ACHN (cell line): ENCODE results near the gene AGL.
"Not testable (repeated sequence)": the region's sequence is repeated elsewhere in the genome, so short reads cannot be mapped to it uniquely, and the experiment has no call there.

Experiments used
- DNase-seq: peaks from one replicate; pipeline ENCODE4 v3.0.0-alpha.2; 2015
- in situ Hi-C: cut with HindIII; loops from 2 replicates; pipeline ENCODE4 v1.10.0; 2017; ENCODE audit warnings: low sequenced_read_pairs, low pct_ligation_motif_present, low pct_unique_long_range_greater_than_20kb

AGL gene

DNA sequence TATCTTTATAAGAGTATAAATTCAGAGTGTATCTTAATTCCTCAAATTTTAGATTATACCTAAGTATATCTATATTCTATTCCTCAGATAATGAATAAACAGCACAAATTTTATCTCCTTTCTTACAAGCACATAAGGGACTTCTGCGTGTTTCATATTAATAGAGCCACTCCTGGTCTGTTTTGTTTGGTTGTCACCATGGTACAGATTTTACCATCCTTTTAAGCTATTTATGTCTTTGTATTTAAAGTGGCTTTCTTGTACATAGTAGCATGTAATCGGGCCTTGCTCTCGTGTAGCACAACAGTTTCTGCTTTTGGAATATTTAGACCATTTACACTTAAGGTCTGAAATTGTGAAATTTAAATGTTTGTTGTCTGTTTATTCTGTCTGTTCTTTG is 67.1 kb downstream of the AGL start:
- no peak for DNase-seq
- in situ Hi-C loops = no loop called here

DNA sequence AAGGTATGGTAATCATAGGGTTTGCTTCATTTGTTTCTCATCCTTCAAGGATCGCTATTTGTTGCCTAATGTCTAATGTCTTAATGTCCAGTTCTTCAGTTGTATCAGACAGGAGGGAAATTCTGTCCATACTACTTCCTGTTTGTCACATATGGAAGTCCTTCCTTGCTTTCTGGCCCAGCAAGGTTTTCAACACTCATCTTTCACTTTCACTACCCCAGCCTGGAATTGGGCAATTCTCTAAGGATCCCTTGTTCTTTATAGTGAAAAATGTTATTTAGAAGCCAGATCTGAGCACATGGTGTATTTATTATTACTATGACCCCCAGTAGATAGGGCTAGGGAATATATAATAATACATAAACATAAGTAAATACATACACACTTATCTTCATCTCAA is 69.1 kb downstream of the AGL start:
- no peak for DNase-seq
- in situ Hi-C loops = no loop called here

DNA sequence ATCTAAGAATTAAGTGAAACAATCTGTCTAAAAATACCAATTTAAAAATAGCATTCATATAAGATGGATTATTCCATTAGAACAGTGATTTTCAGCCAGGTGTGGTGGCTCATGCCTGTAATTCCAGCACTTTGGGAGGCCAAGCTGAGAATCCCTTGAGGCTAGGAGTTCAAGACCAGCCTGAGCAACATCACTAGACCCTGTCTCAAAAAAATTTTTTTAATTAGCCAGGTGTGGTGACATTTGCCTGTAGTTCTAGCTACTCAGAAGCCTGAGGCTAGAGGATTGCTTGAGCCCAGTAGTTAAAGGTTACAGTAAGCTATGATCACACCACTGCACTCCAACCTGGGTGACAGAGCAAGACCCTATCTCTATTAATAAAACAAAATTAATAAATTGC is 84.6 kb downstream of the AGL start:
- no peak for DNase-seq
- in situ Hi-C loops = no loop called here

- no peak for DNase-seq
- in situ Hi-C loops = no loop called here
Measured at GRCh38 chr1:99935534-99935933, 85.4 kb downstream of the AGL start.

- in situ Hi-C loops = no loop called here
- DNase-seq = no peak
Measured at GRCh38 chr1:99936071-99936470, 85.9 kb downstream of the AGL start.

GRCh38 chr1:99942723-99943122 is 92.6 kb downstream of the AGL start:
- DNase-seq = no peak
- in situ Hi-C loops = no loop called here

DNA sequence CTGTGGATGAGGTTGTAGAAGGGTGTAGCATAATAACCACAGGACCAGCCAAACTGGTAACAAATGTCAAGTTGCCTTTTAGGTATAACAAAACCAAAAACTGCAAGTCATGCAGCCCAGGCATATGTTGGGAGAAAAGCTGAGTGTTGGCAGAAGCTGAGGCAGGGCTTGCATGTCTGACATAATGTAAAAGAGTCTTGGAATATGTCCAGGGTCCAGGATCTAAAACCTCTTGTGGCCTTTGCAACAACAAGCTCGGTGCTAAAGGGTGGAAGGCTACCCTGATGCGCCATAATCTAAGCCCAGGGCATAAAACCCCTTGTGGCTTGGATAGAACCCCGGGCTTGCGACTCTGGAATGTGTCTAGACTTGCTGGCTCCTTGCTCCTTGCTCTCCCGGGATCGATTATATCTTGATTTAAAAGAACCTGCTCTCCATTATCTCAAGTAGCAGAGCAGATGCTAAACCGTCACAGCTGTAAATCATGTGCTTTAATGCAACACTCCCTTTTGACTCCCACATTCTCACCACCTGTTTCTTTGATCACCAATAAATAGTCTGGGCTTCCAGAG is 93.1 kb downstream of the AGL start:
- no peak for DNase-seq
- in situ Hi-C loops = no loop called here

DNA sequence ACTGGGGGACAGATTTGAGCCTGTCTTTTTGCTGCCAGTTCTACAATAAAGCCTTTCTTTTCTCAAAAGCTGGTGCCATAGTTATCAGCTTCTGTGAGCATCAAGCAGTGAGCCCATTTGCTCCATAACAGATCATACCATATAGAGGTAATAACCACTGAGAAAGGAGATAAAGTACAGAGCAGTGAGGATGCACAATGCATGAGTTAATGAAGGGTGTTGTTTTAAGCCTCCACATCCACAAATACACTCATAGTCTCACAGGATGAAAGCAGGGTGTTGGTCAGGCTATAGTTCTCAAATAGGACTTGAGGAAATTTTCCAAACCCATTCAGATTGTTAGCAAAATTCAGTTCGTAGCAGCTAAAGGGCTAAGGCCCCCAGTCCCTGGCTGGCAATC is 94.0 kb downstream of the AGL start:
- in situ Hi-C loops = no loop called here
- DNase-seq = no peak

DNA sequence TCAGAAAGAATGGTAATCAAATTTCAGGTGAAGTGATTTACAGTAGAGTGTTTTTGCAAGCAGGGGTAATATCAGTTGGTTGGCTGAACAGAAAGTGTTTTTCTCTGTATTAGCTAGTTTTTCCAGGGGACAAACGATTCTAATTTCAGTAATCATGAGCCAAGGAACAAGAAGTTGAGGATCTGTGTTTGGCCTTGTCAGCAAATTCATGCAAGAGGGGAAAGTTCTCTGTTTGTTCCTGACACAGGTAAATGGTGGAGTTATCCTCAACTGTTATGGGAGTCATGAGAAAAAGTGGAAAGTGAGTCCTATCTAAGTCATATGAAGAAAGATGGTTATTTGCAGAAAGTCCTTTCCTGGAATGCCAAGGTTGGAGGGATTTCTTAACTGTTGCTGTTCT is 95.0 kb downstream of the AGL start:
- in situ Hi-C loops = no loop called here
- no peak for DNase-seq

GRCh38 chr1:99950486-99950885 is 100.3 kb downstream of the AGL start:
- in situ Hi-C loops = no loop called here
- no peak for DNase-seq

DNA sequence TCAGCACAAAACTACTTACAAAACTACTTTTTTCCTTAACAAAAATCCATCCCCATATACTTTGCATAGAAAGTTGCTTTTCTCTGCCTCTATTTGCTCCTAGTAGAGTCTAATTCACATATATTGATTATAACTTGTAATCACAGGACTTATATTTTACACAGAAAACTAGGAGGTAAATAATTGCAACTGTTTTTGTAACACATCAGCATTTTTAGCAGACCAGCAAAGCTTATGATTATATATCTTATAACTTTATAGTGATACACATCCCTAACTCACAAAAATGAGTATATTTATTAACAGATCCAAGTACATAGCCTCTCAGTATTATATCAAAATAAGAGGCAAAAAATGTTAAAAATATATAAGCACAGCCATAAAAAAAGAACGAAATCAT is 102.4 kb downstream of the AGL start:
- in situ Hi-C loops = no loop called here
- DNase-seq = no peak

DNA sequence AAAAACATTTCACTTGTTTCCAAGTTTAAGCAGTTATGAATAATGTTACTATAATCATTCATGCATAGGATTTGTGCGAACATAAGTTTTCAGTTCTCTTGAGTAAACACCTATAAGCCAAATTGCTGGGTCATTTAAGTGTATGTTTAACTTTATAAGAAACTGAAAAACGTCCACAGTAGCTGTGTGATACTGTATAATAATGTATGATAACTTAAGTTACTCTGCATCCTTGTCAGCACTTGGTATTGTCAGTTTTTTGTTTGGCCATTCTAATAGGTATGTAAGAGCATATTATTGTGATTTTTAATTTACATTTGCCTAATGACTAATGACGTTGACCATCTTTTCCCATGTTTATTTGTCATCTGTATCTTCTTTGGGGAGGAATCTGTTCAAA is 105.2 kb downstream of the AGL start:
- no peak for DNase-seq
- in situ Hi-C loops = no loop called here

DNA sequence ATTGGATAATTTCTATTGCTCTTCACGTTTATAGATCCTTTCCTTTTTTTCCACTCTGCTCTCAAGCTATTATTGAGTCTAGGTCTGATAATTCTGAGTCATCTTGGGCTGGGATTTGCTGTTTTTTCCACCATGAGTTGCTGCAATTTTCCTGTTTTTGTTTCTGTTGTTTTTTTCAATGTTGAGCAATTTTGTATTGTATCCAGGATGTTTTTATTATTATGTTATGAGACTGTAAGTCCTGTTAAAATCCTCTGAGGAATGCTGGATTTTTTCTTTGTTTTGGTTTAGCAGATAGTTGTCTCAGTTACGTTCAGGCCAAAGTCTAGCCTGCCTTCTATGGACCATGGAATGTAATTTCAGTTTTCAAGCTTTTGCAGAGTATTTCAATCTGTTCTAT is 106.6 kb downstream of the AGL start:
- in situ Hi-C loops = no loop called here
- no peak for DNase-seq

GRCh38 chr1:99957818-99958217 is 107.7 kb downstream of the AGL start:
- in situ Hi-C loops = no loop called here

GRCh38 chr1:99959189-99959705 is 109.1 kb downstream of the AGL start:
- DNase-seq, in situ Hi-C loops: not testable (repeated sequence)

More at GRCh38 chr1:99957818-99958217, 107.7 kb downstream of the AGL start:
- no peak for DNase-seq

- DNase-seq, in situ Hi-C loops: not testable (repeated sequence)
Measured at GRCh38 chr1:99960260-99960659, 110.1 kb downstream of the AGL start.

- no peak for DNase-seq
- in situ Hi-C loops = no loop called here
Measured at GRCh38 chr1:99963041-99963795, 113.1 kb downstream of the AGL start.

DNA sequence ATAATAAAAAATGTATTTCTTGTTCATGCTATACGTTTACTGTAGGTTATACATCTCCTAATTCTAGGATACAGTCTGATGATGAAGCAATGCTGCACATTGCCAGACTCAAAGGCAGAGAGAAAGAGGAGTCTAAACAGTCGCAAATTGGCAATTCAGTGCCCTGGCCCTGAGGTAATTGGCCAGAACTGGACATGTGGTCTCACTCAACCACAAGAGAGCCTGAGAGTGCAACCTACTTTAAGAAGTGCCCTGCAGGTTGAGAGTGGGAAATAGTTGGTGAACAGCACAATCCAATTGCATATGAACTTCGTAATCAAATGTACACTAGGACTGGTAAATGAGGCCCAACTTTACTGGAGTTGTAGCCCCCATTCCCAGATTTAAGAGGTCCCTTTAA is 114.6 kb downstream of the AGL start:
- in situ Hi-C loops = no loop called here
- DNase-seq = no peak

DNA sequence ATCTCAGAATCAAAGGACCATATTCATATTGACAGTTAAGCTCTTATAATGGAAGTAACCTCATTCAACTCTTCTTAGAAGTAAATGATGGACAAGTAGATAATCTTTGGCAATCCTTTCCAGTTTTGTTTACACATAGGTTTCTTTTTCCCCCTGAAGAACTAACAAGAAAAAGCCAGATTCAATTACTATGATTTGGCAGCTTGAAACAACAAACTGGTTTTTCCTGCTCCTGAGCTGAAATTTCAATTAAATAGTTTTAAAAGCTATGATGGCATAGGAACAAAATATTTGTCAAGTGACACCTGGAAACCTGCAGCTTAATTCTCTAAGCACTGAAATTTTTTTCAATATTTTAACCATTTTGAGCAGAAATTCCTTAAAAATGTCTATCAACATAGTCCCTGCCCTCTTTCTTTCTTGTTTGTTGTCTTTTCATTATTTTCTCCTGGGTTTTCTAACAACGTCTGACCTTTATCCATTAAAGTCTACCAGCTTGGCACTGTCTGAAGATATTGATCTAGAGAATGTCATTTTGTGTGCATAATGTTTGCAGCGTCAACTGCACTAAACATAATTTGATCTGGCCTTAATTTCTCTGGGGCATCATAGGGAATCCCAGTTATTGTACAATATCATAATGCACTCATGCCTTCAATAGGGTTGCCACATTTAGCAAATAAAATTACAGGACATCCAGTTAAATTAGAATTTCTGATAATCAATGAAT is 115.7 kb downstream of the AGL start:
- in situ Hi-C loops = no loop called here
- DNase-seq = no peak

DNA sequence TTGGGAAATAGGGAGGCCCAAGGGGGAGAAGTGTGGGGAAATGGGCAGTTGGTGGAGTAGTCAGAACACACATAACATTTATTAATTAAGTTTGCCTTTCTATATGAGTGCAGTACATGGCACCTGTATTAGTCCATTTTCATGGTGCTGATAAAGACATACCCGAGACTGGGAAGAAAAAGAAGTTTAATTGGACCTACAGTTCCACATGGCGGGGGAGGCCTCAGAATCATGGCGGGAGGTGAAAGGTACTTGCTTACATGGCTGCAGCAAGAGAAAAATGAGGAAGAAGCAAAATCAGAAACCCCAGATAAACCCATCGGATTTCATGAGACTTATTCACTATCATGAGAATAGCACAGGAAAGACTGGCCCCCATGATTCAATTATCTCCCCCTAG is 118.1 kb downstream of the AGL start:
- no peak for DNase-seq
- in situ Hi-C loops = no loop called here
